ENCODE measurements around the gene ADAM12. TPM values are rescaled to one million over a fixed set of nuclear protein-coding genes. Genes with fewer than 3 reads are reported as not detected.

Gene ADAM12
- total and polyA plus RNA-seq, 2 of the 13 experiments (the other 11 are each of a cell fraction or from before 2014, with no cell fraction given): not detected

GRCh38 chr10:126064512-126064911 is 323.8 kb downstream of the ADAM12 start:
- H3K4me3 ChIP-seq (replicated peaks in 1 of 3; ENCODE audit: insufficient read depth in 1 of 3, low read depth in 2 of 3, low read length in 3 of 3): no peak overlapping the region
- TF ChIP-seq MTF2 (CRISPR knock-in tag; IDR thresholded peaks at IDR 0.05; ENCODE audit: borderline replicate concordance) (no peak), CCAR2 (optimal IDR thresholded peaks at IDR 0.05; ENCODE audit: low read depth, low read length) (no peak), E2F2 (CRISPR knock-in tag; IDR thresholded peaks at IDR 0.05; ENCODE audit: borderline replicate concordance) (no peak), ZBTB38 (CRISPR knock-in tag; IDR thresholded peaks at IDR 0.05) (no peak), PCBP1 (IDR thresholded peaks at IDR 0.05; ENCODE audit: borderline replicate concordance, low read depth, low read length) (no peak), GABPA (IDR thresholded peaks at IDR 0.05; ENCODE audit: low read depth, low read length) (no peak), GABPA (CRISPR knock-in tag; IDR thresholded peaks at IDR 0.05; ENCODE audit: low read depth) (no peak), ZNF607 (CRISPR knock-in tag; IDR thresholded peaks at IDR 0.05; ENCODE audit: borderline replicate concordance) (no peak), ISX (CRISPR knock-in tag; conservative IDR thresholded peaks at IDR 0.05) (no peak), ZNF460 (CRISPR knock-in tag; IDR thresholded peaks at IDR 0.05; ENCODE audit: borderline replicate concordance) (no peak), POLR2AphosphoS2 (IDR thresholded peaks at IDR 0.05; ENCODE audit: low read depth, low read length) (no peak), BCL3 (CRISPR knock-in tag; IDR thresholded peaks at IDR 0.05) (no peak), EZH2 (conservative IDR thresholded peaks at IDR 0.05; ENCODE audit: low read depth, low read length) (no peak), ATF5 (CRISPR knock-in tag; IDR thresholded peaks at IDR 0.05; ENCODE audit: low read depth) (no peak), MIER3 (CRISPR knock-in tag; IDR thresholded peaks at IDR 0.05; ENCODE audit: borderline replicate concordance) (no peak)
- no peak overlapping the region for H3K9ac ChIP-seq (ENCODE audit: insufficient read depth, low read depth, low read length)
- no peaks in the 10 kb centered on the region for H4K20me1 ChIP-seq (ENCODE audit: insufficient read depth, low read length)
- no peak overlapping the region for H3K4me2 ChIP-seq (ENCODE audit: low read depth, low read length)
- H3K79me2 ChIP-seq (ENCODE audit: insufficient read depth, low read length): no peaks in the 10 kb centered on the region
- CTCF ChIA-PET (ENCODE audit: low intra/inter-chr PET ratio, low total read pairs): no interaction called here
- intact Hi-C loops (cut with micrococcal nuclease; ENCODE audit: unreplicated experiment): no loop called here
- POLR2A ChIA-PET: no interaction called here
- H3K36me3 ChIP-seq (replicated peaks in 1 of 2; ENCODE audit: control insufficient read depth in 1 of 2, insufficient read depth in 2 of 2, low read length in 2 of 2): no peaks in the 10 kb centered on the region
- no peak for ATAC-seq
- in situ Hi-C loops (cut with HindIII; ENCODE audit: extremely low pct_ligation_motif_present, low pct_unique_long_range_greater_than_20kb): no loop called here
- no peak overlapping the region for H2AFZ ChIP-seq (ENCODE audit: low read length)
- H3K27me3 ChIP-seq (ENCODE audit: control insufficient read depth in 1 of 2, insufficient read depth in 2 of 2, low read length in 2 of 2): peaks cover 2 to 36% of the 10 kb centered on the region in 2 experiments; a peak in 3 of 5 replicates
- no peak overlapping the region for H3K27ac ChIP-seq (ENCODE audit: extremely low read length, insufficient read depth, low read length)
- DNase-seq (ENCODE audit: low spot score): no peak
- no TSS peak for BruUV-seq (replicated peaks)
- H3K4me1 ChIP-seq (ENCODE audit: insufficient read depth, low read length): no peaks in the 10 kb centered on the region
- no peak for FAIRE-seq
- H3K9me3 ChIP-seq (ENCODE audit: low read length): no peaks in the 10 kb centered on the region
- 0% methylated on average over 3 of the region's 16 CpGs for WGBS (ENCODE audit: low lambda C conversion rate)
